Adrenal gland (tissue), 12 donors: ENCODE data around the gene ARFIP2. TPM values are rescaled to one million over a fixed set of nuclear protein-coding genes. Genes with fewer than 3 reads are reported as not detected.

Experiments
- DNase-seq, 7 donors: peaks; one replicate each; pipeline ENCODE4 v3.0.0-alpha.2; 2019 to 2020
- H3K27ac ChIP-seq, 5 donors: fragments of 200-600 bp; sonication (generic) in 4 of 5; 1 replicate in 3 of 5; 2 replicates in 2 of 5; pipeline versions ENCODE4 v1.5.1 to v1.8.0; 2016 to 2020; ENCODE audit warnings: mild to moderate bottlenecking in 1 of 5
- H3K27me3 ChIP-seq: fragments of 200-600 bp; 2 replicates; pipeline ENCODE4 v1.8.0; 2021
- H3K36me3 ChIP-seq, 2 donors: fragments of 200-600 bp; replicated peaks in 1 of 2; 1 replicate in 1 of 2; 2 replicates in 1 of 2; pipeline versions ENCODE4 v1.5.1 to v1.8.0; 2018 to 2022
- H3K4me1 ChIP-seq, 2 donors: fragments of 200-600 bp; replicated peaks in 1 of 2; 1 replicate in 1 of 2; 2 replicates in 1 of 2; pipeline versions ENCODE4 v1.5.1 to v1.8.0; 2018 to 2021
- H3K4me3 ChIP-seq, 4 donors: fragments of 200-600 bp; sonication (generic) in 3 of 4; one replicate each; pipeline ENCODE4 v1.5.1; 2016 to 2018
- H3K9me3 ChIP-seq, 3 donors: fragments of 200-600 bp; sonication (generic) in 1 of 3; replicated peaks in 1 of 3; 1 replicate in 2 of 3; 2 replicates in 1 of 3; pipeline versions ENCODE4 v1.5.1 to v1.8.0; 2016 to 2021
- POLR2A ChIP-seq, 2 donors: fragments of 450-650 bp; IDR thresholded peaks; one replicate each; pipeline ENCODE4 v1.6.1; 2017; ENCODE audit warnings: antibody characterized with exemption in 2 of 2, mild to moderate bottlenecking in 2 of 2, moderate library complexity in 1 of 2
- WGBS, 4 donors: extraction: QIAGEN DNeasy Blood & Tissue Kit in 2 of 4; methylation state at CpG; one replicate each; pipeline versions ENCODE4 v1.1.5 to v1.1.7; 2013 to 2017; 5-methylcytosine and 5-hydroxymethylcytosine counted together
- intact Hi-C, 2 donors: fragments of 100-400 bp; cut with DNase I; formaldehyde crosslinking; loops; one replicate each; pipeline versions ENCODE4 v1.14.1 to v1.15.0; 2022 to 2023
- polyA plus RNA-seq, 3 donors: library from polyadenylated mRNA; stranded (reverse); fragments of 200-250 nt in 2 of 3; fragments of 350-450 nt in 1 of 3; fragmentation: Illumina TruSeq in 1 of 3; extraction: RNeasy Lipid Tissue Mini Kit (QIAGEN cat#74804) in 1 of 3; gene quantifications; one replicate each; pipeline ENCODE4 v1.2.3, GENCODE V29; 2013 to 2014
- total RNA-seq, 9 donors: library from RNA; depleted of rRNA in 4 of 9; stranded (reverse); fragments of >200 nt in 4 of 9; fragments of 120-200 nt in 1 of 9; fragmentation: NEBNext Ultra II Directional in 1 of 9; extraction: Animal tissue kit (Norgen Biotek cat#: 25700) in 1 of 9; gene quantifications; one replicate each; pipeline versions ENCODE4 v1.1.0 to v1.2.4, GENCODE V29; 2013 to 2023
- TF ChIP-seq, protein P1 (sequence below), 6 experiments: fragments of 450-650 bp in 4 of 6; fragments of 200-600 bp in 2 of 6; sonication (generic) in 1 of 6; IDR thresholded peaks; 1 replicate in 5 of 6; 2 replicates in 1 of 6; pipeline versions ENCODE4 v1.5.1 to v1.8.0; 2016 to 2021; ENCODE audit warnings: antibody characterized with exemption in 6 of 6, mild to moderate bottlenecking in 2 of 6, moderate library complexity in 1 of 6
- donor health status: healthy with polysubstance abuse.
- donor health status: Bipolar disorder and iron deficiency.
- donor health status: DM: yes; HTN: yes; CAD: no.
- donor health status: DM: no; HTN: no; CAD: no.
- donor health status: DM: no; HTN: no; CAD: no.
- donor health status: DM: yes; HTN: yes; CAD: no.

Gene ARFIP2
- total and polyA plus RNA-seq, 12 donors: 47.4 to 108 (median 59.2) TPM

DNA sequence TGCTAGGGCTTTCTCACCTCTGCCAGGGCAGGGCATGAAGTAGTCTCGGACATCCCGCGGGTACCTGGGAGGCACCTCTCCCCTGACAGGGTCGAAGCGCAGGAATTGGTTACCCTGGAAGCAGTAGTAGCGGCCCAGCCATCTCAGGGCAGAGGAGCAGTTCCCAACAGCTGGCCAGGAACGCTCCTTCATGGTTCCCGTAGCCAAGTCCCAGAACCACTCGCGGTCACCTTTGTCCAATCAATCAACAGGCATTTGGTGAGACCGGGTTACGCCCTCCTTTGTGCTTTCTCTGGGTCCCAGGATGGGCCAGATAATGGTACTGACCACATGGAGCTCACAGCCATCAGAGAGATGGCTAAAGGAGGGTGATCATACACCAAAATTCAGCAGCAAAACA is 43.7 kb downstream of the ARFIP2 start:
- Histone ChIP-seq H3K9me3 (no peaks in the 10 kb centered on the region), H3K4me3 (no peak overlapping the region), H3K4me1 (no peaks in the 10 kb centered on the region), H3K27ac (no peak overlapping the region), H3K36me3 (no peaks in the 10 kb centered on the region), H3K27me3 (no peaks in the 10 kb centered on the region)
- WGBS, 4 donors: 92 to 96% (median 95%) methylated on average over 7 to 12 of the region's 12 CpGs
- DNase-seq: no peak
- TF ChIP-seq, protein P1, sequence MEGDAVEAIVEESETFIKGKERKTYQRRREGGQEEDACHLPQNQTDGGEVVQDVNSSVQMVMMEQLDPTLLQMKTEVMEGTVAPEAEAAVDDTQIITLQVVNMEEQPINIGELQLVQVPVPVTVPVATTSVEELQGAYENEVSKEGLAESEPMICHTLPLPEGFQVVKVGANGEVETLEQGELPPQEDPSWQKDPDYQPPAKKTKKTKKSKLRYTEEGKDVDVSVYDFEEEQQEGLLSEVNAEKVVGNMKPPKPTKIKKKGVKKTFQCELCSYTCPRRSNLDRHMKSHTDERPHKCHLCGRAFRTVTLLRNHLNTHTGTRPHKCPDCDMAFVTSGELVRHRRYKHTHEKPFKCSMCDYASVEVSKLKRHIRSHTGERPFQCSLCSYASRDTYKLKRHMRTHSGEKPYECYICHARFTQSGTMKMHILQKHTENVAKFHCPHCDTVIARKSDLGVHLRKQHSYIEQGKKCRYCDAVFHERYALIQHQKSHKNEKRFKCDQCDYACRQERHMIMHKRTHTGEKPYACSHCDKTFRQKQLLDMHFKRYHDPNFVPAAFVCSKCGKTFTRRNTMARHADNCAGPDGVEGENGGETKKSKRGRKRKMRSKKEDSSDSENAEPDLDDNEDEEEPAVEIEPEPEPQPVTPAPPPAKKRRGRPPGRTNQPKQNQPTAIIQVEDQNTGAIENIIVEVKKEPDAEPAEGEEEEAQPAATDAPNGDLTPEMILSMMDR (IDR thresholded peaks at IDR 0.05): no peak
- no peak for TF ChIP-seq POLR2A (IDR thresholded peaks at IDR 0.05)
- intact Hi-C loops: no loop called here

DNA sequence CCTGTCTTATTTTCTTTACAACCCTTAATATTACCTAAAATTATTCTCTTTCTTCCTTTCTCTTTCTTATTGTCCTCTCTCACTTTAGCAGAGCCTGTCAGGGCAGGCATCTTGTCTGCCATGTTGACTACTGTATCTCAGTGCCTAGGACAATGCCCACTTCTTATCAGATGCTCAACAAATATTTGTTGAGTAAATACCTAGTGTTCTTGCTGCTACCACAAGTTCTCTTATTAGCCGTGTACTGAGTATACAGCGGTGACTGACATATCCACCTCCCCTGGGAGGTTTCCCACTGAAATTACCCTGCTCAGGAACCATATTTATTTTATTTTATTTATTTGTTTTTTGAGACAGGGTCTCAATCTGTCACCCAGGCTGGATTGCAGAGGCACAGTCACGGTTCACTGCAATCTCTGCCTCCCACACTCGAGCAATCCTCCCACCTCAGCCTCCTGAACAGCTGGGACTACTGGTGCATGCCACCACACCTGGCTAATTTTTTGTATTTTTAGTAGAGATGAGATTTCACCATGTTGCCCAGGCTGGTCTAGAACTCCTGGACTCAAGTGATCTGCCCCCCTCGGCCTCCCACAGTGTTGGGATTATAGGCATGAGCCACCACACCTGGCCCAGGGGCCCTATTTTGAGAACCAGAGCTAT is 47.0 kb downstream of the ARFIP2 start:
- intact Hi-C loops: no loop called here
- DNase-seq: no peak
- 65 to 72% (median 67%) methylated on average over 5 of the region's 5 CpGs for whole genome bisulfite sequencing, 4 donors
- H3K9me3 ChIP-seq: no peaks in the 10 kb centered on the region
- no peaks in the 10 kb centered on the region for H3K27me3 ChIP-seq
- H3K4me1 ChIP-seq: no peaks in the 10 kb centered on the region
- TF ChIP-seq, protein P1 (IDR thresholded peaks at IDR 0.05): no peak
- no peak for TF ChIP-seq POLR2A (IDR thresholded peaks at IDR 0.05)
- H3K27ac ChIP-seq: no peak overlapping the region
- H3K36me3 ChIP-seq: no peaks in the 10 kb centered on the region
- no peak overlapping the region for H3K4me3 ChIP-seq

DNA sequence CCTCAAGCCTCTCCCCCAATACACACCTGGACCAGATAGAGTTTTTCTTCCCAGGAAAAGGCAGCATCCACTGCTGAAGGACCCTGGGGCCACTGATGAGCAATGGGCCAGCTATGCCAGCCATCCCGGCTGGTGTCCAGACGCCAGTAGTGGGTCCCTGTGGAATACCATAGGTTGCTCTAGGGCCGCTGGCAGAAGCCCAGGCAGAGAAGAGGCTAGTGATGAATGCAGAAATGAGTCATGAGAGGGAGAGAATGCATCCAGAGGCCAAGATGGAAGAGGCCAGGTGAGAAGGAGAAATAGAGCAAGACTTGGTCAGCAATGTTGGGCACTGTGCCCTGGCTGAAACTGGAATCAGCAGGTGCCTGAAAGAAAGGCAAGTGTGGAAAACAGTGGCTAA is 49.3 kb downstream of the ARFIP2 start:
- Histone ChIP-seq H3K9me3 (no peaks in the 10 kb centered on the region), H3K27me3 (no peaks in the 10 kb centered on the region), H3K27ac (no peak overlapping the region), H3K36me3 (no peaks in the 10 kb centered on the region), H3K4me3 (no peak overlapping the region), H3K4me1 (no peaks in the 10 kb centered on the region)
- DNase-seq: peak in 1 of 7 donors; percentile 22
- TF ChIP-seq, protein P1 (IDR thresholded peaks at IDR 0.05): no peak
- TF ChIP-seq POLR2A (IDR thresholded peaks at IDR 0.05): no peak
- whole genome bisulfite sequencing, 4 donors: 71 to 91% (median 79%) methylated on average over 3 of the region's 3 CpGs
- intact Hi-C loops: no loop called here

DNA sequence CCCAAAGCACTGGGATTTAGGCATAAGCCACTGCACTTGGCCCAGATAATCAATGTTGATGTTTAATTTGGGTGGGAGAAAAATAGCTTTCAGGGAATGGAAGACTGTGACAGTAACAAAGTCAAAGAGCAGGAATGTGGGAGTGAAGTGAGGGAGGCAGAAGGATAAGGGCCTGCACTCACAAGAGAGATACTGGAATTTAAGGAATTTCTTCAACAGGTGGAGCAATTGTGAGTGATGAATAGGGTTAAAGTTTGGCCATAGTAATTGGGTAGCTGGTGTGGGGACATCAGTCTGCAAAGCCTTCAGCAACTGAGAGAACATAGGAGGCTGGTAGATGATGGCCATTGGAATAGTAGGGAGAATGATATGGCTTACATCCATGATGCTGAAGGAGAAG is 53.6 kb downstream of the ARFIP2 start:
- intact Hi-C loops: no loop called here
- H3K36me3 ChIP-seq: no peaks in the 10 kb centered on the region
- H3K4me3 ChIP-seq: no peak overlapping the region
- TF ChIP-seq, protein P1 (IDR thresholded peaks at IDR 0.05): no peak
- no peak for TF ChIP-seq POLR2A (IDR thresholded peaks at IDR 0.05)
- H3K9me3 ChIP-seq: no peaks in the 10 kb centered on the region
- no peaks in the 10 kb centered on the region for H3K4me1 ChIP-seq
- H3K27me3 ChIP-seq: no peaks in the 10 kb centered on the region
- DNase-seq: no peak
- H3K27ac ChIP-seq: no peak overlapping the region

Other genes starting within 250 kb of the ARFIP2 start
- gene FHIP1B, start 246.7 kb downstream of the ARFIP2 start, total RNA-seq: 10 to 100 TPM; 15.6 to 51.5 (median 34.3) TPM
- 10 to 100 TPM; 12.5 to 91.2 (median 69.7) TPM for gene FHIP1B, start 246.7 kb downstream of the ARFIP2 start, polyA plus RNA-seq
- gene CNGA4, start 242.2 kb downstream of the ARFIP2 start, total RNA-seq: 1 to 10 TPM in 1 of 9 donors, under 1 TPM in 4, not detected in 4; 0.06 to 1.5 (median 0.39) TPM
- under 1 TPM; 0.11 to 0.32 (median 0.20) TPM for gene CNGA4, start 242.2 kb downstream of the ARFIP2 start, polyA plus RNA-seq
- under 1 TPM in 4 of 9 donors, not detected in 5; 0.11 to 0.72 (median 0.59) TPM for gene CCKBR, start 221.5 kb downstream of the ARFIP2 start, total RNA-seq
- under 1 TPM; 0.07 to 0.22 (median 0.08) TPM for gene CCKBR, start 221.5 kb downstream of the ARFIP2 start, polyA plus RNA-seq
- 100 to 1,000 TPM in 2 of 9 donors, 10 to 100 TPM in 7; 17.8 to 110 (median 48.5) TPM for gene CAVIN3, start 160.8 kb downstream of the ARFIP2 start, total RNA-seq
- gene CAVIN3, start 160.8 kb downstream of the ARFIP2 start, polyA plus RNA-seq: 100 to 1,000 TPM in 1 of 3 donors, 10 to 100 TPM in 1, 1 to 10 TPM in 1; 8.4 to 126 (median 70.0) TPM
- gene SMPD1, start 90.9 kb downstream of the ARFIP2 start, total RNA-seq: 10 to 100 TPM; 35.8 to 85.0 (median 67.4) TPM
- 10 to 100 TPM; 44.6 to 51.7 (median 44.8) TPM for gene SMPD1, start 90.9 kb downstream of the ARFIP2 start, polyA plus RNA-seq
- gene APBB1, start 62.2 kb downstream of the ARFIP2 start, total RNA-seq: 10 to 100 TPM; 27.2 to 65.2 (median 48.7) TPM
- gene APBB1, start 62.2 kb downstream of the ARFIP2 start, polyA plus RNA-seq: 10 to 100 TPM; 37.6 to 72.4 (median 53.1) TPM
- gene HPX, start 40.3 kb downstream of the ARFIP2 start, total RNA-seq: 10 to 100 TPM in 1 of 9 donors, 1 to 10 TPM in 7, under 1 TPM in 1; 0.26 to 25.2 (median 1.7) TPM
- gene HPX, start 40.3 kb downstream of the ARFIP2 start, polyA plus RNA-seq: 1 to 10 TPM; 1.5 to 1.8 (median 1.8) TPM
- 10 to 100 TPM in 4 of 9 donors, 1 to 10 TPM in 5; 6.6 to 20.6 (median 9.8) TPM for gene TRIM3, start 7.4 kb downstream of the ARFIP2 start, total RNA-seq
- gene TRIM3, start 7.4 kb downstream of the ARFIP2 start, polyA plus RNA-seq: 10 to 100 TPM in 2 of 3 donors, 1 to 10 TPM in 1; 6.7 to 23.8 (median 16.8) TPM
- 10 to 100 TPM; 30.3 to 81.9 (median 41.1) TPM for gene TIMM10B, start 170 bp upstream of the ARFIP2 start, total RNA-seq
- gene TIMM10B, start 170 bp upstream of the ARFIP2 start, polyA plus RNA-seq: 10 to 100 TPM; 12.1 to 96.9 (median 16.7) TPM
- 10 to 100 TPM in 4 of 9 donors, 1 to 10 TPM in 5; 5.7 to 14.0 (median 8.9) TPM for gene DNHD1, start 15.9 kb upstream of the ARFIP2 start, total RNA-seq
- gene DNHD1, start 15.9 kb upstream of the ARFIP2 start, polyA plus RNA-seq: 10 to 100 TPM in 2 of 3 donors, 1 to 10 TPM in 1; 3.9 to 27.1 (median 16.8) TPM
- 10 to 100 TPM in 8 of 9 donors, 1 to 10 TPM in 1; 9.4 to 27.5 (median 20.0) TPM for gene RRP8, start 122.3 kb upstream of the ARFIP2 start, total RNA-seq
- 10 to 100 TPM; 24.2 to 34.8 (median 33.5) TPM for gene RRP8, start 122.3 kb upstream of the ARFIP2 start, polyA plus RNA-seq
- 100 to 1,000 TPM in 8 of 9 donors, 10 to 100 TPM in 1; 99.1 to 191 (median 153) TPM for gene ILK, start 122.4 kb upstream of the ARFIP2 start, total RNA-seq
- 100 to 1,000 TPM; 117 to 177 (median 162) TPM for gene ILK, start 122.4 kb upstream of the ARFIP2 start, polyA plus RNA-seq
- gene TAF10, start 130.9 kb upstream of the ARFIP2 start, total RNA-seq: 100 to 1,000 TPM in 8 of 9 donors, 10 to 100 TPM in 1; 69.7 to 290 (median 174) TPM
- 100 to 1,000 TPM; 280 to 389 (median 310) TPM for gene TAF10, start 130.9 kb upstream of the ARFIP2 start, polyA plus RNA-seq
- 100 to 1,000 TPM in 8 of 9 donors, 10 to 100 TPM in 1; 53.2 to 464 (median 335) TPM for gene TPP1, start 138.1 kb upstream of the ARFIP2 start, total RNA-seq
- gene TPP1, start 138.1 kb upstream of the ARFIP2 start, polyA plus RNA-seq: 100 to 1,000 TPM in 1 of 3 donors, 10 to 100 TPM in 2; 84.2 to 371 (median 96.9) TPM
- 10 to 100 TPM in 6 of 9 donors, 1 to 10 TPM in 3; 4.3 to 15.3 (median 11.5) TPM for gene DCHS1, start 174.5 kb upstream of the ARFIP2 start, total RNA-seq
- 10 to 100 TPM in 1 of 3 donors, 1 to 10 TPM in 2; 1.3 to 12.1 (median 5.0) TPM for gene DCHS1, start 174.5 kb upstream of the ARFIP2 start, polyA plus RNA-seq
- gene MRPL17, start 202.0 kb upstream of the ARFIP2 start, total RNA-seq: 100 to 1,000 TPM in 3 of 9 donors, 10 to 100 TPM in 6; 51.2 to 532 (median 79.8) TPM
- 100 to 1,000 TPM in 1 of 3 donors, 10 to 100 TPM in 2; 77.8 to 141 (median 97.9) TPM for gene MRPL17, start 202.0 kb upstream of the ARFIP2 start, polyA plus RNA-seq